SK-N-SH treated with all-trans-retinoic acid at 6 μM for 48 hours (cell line): ENCODE measurements around the gene AKAP7.

ENCODE experiments used
- ARNTL ChIP-seq: fragments of 450-650 bp; formaldehyde crosslinking; IDR thresholded peaks from 2 replicates; pipeline ENCODE4 v1.5.0; 2020; ENCODE audit warnings: low read depth, mild to moderate bottlenecking, moderate library complexity, borderline replicate concordance
- BACH2 ChIP-seq: fragments of 250-450 bp; sonication (Bioruptor Pico); IDR thresholded peaks from 2 replicates; pipeline ENCODE4 v1.9.0; 2021; ENCODE audit warnings: mild to moderate bottlenecking, borderline replicate concordance
- CREB5 ChIP-seq: fragments of 250-450 bp; sonication (Bioruptor Pico); IDR thresholded peaks from 2 replicates; pipeline ENCODE4 v1.5.1; 2020; ENCODE audit warnings: low read depth, mild to moderate bottlenecking, moderate library complexity
- CSDC2 ChIP-seq: fragments of 250-450 bp; sonication (Bioruptor Pico); IDR thresholded peaks from 2 replicates; pipeline ENCODE4 v1.5.0; 2020; ENCODE audit warnings: mild to moderate bottlenecking, moderate library complexity
- GLIS3 ChIP-seq: fragments of 250-450 bp; sonication (Bioruptor Pico); IDR thresholded peaks from 2 replicates; pipeline ENCODE4 v1.5.0; 2020; ENCODE audit warnings: mild to moderate bottlenecking, moderate library complexity
- PATZ1 ChIP-seq: fragments of 250-450 bp; sonication (Bioruptor Pico); IDR thresholded peaks from 2 replicates; pipeline ENCODE4 v1.8.0; 2020; ENCODE audit warnings: mild to moderate bottlenecking, moderate library complexity, borderline replicate concordance
- RARB ChIP-seq: fragments of 250-450 bp; sonication (Bioruptor Pico); IDR thresholded peaks from 2 replicates; pipeline ENCODE4 v1.8.0; 2021; ENCODE audit warnings: mild to moderate bottlenecking, moderate library complexity
- TCF4 ChIP-seq: fragments of 250-450 bp; sonication (Bioruptor Pico); IDR thresholded peaks from 2 replicates; pipeline ENCODE4 v1.8.0; 2021; ENCODE audit warnings: mild to moderate bottlenecking, moderate library complexity, borderline replicate concordance
- TOX ChIP-seq: fragments of 250-450 bp; sonication (Bioruptor Pico); IDR thresholded peaks from 2 replicates; pipeline ENCODE4 v1.8.0; 2021; ENCODE audit warnings: mild to moderate bottlenecking, moderate library complexity, borderline replicate concordance
- TSHZ2 ChIP-seq: fragments of 250-450 bp; sonication (Bioruptor Pico); IDR thresholded peaks from 2 replicates; pipeline ENCODE4 v1.5.0; 2020; ENCODE audit warnings: mild to moderate bottlenecking, moderate library complexity
- ZC3H10 ChIP-seq: fragments of 250-450 bp; sonication (Bioruptor Pico); IDR thresholded peaks from 2 replicates; pipeline ENCODE4 v1.5.1; 2021; ENCODE audit warnings: mild to moderate bottlenecking, moderate library complexity
- ZFP3 ChIP-seq: fragments of 250-450 bp; sonication (Bioruptor Pico); IDR thresholded peaks from 2 replicates; pipeline ENCODE4 v1.5.0; 2020; ENCODE audit warnings: mild to moderate bottlenecking, moderate library complexity

- TF ChIP-seq RARB (CRISPR knock-in tag) (no peak), GLIS3 (CRISPR knock-in tag) (no peak), CREB5 (CRISPR knock-in tag) (no peak), ZFP3 (CRISPR knock-in tag) (no peak), ZC3H10 (CRISPR knock-in tag) (no peak), ARNTL (CRISPR knock-in tag) (no peak), BACH2 (CRISPR knock-in tag) (no peak), TOX (CRISPR knock-in tag) (no peak), CSDC2 (CRISPR knock-in tag) (no peak), TCF4 (CRISPR knock-in tag) (no peak), PATZ1 (no peak), TSHZ2 (CRISPR knock-in tag) (no peak)
Observed at GRCh38 chr6:131130554-131130940, 4.7 kb upstream of the AKAP7 start.
